Esophagus muscularis mucosa (tissue), 4 donors: ENCODE results near the gene PYGB. TPM values are rescaled to one million over a fixed set of nuclear protein-coding genes. Genes with fewer than 3 reads are reported as not detected.

Source experiments
- DNase-seq: peaks from one replicate; pipeline ENCODE4 v3.0.0-alpha.2; 2017; ENCODE audit errors: extremely low spot score
- H3K27ac ChIP-seq, 4 donors: fragments of 200-600 bp; sonication (generic); replicated peaks in 1 of 4; 1 replicate in 3 of 4; 2 replicates in 1 of 4; pipeline ENCODE4 v1.5.1; 2016 to 2019; ENCODE audit warnings: mild to moderate bottlenecking in 1 of 4
- H3K27me3 ChIP-seq, 4 donors: fragments of 200-600 bp; sonication (generic); one replicate each; pipeline versions ENCODE4 v1.5.1 to v1.6.0; 2016 to 2019
- H3K36me3 ChIP-seq, 4 donors: fragments of 200-600 bp; sonication (generic); one replicate each; pipeline ENCODE4 v1.5.1; 2016 to 2019
- H3K4me1 ChIP-seq, 4 donors: fragments of 200-600 bp; sonication (generic); one replicate each; pipeline ENCODE4 v1.5.1; 2016 to 2019
- H3K4me3 ChIP-seq, 4 donors: fragments of 200-600 bp; sonication (generic); 1 replicate in 2 of 4; 2 replicates in 2 of 4; pipeline ENCODE4 v1.5.1; 2016 to 2019; ENCODE audit warnings: mild to moderate bottlenecking in 4 of 4, moderate library complexity in 1 of 4
- H3K9me3 ChIP-seq, 4 donors: fragments of 200-600 bp; sonication (generic); 1 replicate in 3 of 4; 2 replicates in 1 of 4; pipeline ENCODE4 v1.5.1; 2016 to 2019
- CTCF ChIP-seq, 3 experiments: fragments of 200-600 bp in 2 of 3; fragments of 450-650 bp in 1 of 3; sonication (generic) in 2 of 3; IDR thresholded peaks; one replicate each; pipeline ENCODE4 v1.5.1; 2017 to 2019; ENCODE audit warnings: antibody characterized with exemption in 3 of 3, mild to moderate bottlenecking in 2 of 3, moderate library complexity in 1 of 3
- EP300 ChIP-seq: sonication (generic); formaldehyde crosslinking; IDR thresholded peaks from one replicate; pipeline ENCODE4 v1.6.1; 2017; ENCODE audit warnings: antibody characterized with exemption
- POLR2A ChIP-seq: fragments of 450-650 bp; IDR thresholded peaks from one replicate; pipeline ENCODE4 v1.6.1; 2017; ENCODE audit warnings: antibody characterized with exemption, moderate library complexity, mild to moderate bottlenecking, low read depth
- POLR2AphosphoS5 ChIP-seq, 2 donors: sonication (generic); formaldehyde crosslinking; IDR thresholded peaks; one replicate each; pipeline ENCODE4 v1.6.1; 2017; ENCODE audit warnings: antibody characterized with exemption in 2 of 2
- WGBS: methylation state at CpG from one replicate; pipeline ENCODE4 v1.1.5; 2018; 5-methylcytosine and 5-hydroxymethylcytosine counted together
- intact Hi-C: fragments of 100-400 bp; cut with DNase I; formaldehyde crosslinking; loops from one replicate; pipeline ENCODE4 v1.15.1; 2023
- total RNA-seq, 4 donors: library from RNA; depleted of rRNA; stranded (reverse); fragments of >200 nt; gene quantifications; one replicate each; pipeline versions ENCODE4 v1.1.0 to v1.2.1, GENCODE V29; 2016

PYGB gene
- total RNA-seq, 4 donors from 2014 or later = 398 to 632 (median 462) TPM

GRCh38 chr20:25214426-25214790, 33.5 kb upstream of the PYGB start:
- peaks cover 0 to 14% (median 3%) of the 10 kb centered on the region in 4 donors for H3K4me1 ChIP-seq
- H3K27me3 ChIP-seq = no peaks in the 10 kb centered on the region
- H3K36me3 ChIP-seq = peaks cover 74 to 99% (median 92%) of the 10 kb centered on the region in 4 donors
- H3K27ac ChIP-seq = no peak overlapping the region
- H3K9me3 ChIP-seq = no peaks in the 10 kb centered on the region
- no peak overlapping the region for H3K4me3 ChIP-seq
- intact Hi-C loops = no loop called here
- 83% methylated on average over 7 of the region's 7 CpGs for WGBS
- no peak for DNase-seq
- TF ChIP-seq POLR2AphosphoS5 (IDR thresholded peaks at IDR 0.05) = no peak
- no peak for TF ChIP-seq POLR2A
- no peak for TF ChIP-seq CTCF (IDR thresholded peaks at IDR 0.05)
- no peak for TF ChIP-seq EP300

GRCh38 chr20:25214819-25215218, 33.1 kb upstream of the PYGB start:
- Histone ChIP-seq H3K27ac (no peak overlapping the region), H3K9me3 (no peaks in the 10 kb centered on the region), H3K4me3 (no peak overlapping the region), H3K27me3 (no peaks in the 10 kb centered on the region), H3K4me1 (peaks cover 0 to 15% (median 4%) of the 10 kb centered on the region in 4 donors), H3K36me3 (peaks cover 73 to 100% (median 94%) of the 10 kb centered on the region in 4 donors)
- intact Hi-C loops = no loop called here
- TF ChIP-seq CTCF (IDR thresholded peaks at IDR 0.05) (no peak), POLR2A (no peak), POLR2AphosphoS5 (IDR thresholded peaks at IDR 0.05) (no peak), EP300 (no peak)
- whole genome bisulfite sequencing = 93% methylated on average over 7 of the region's 7 CpGs
- DNase-seq = no peak

GRCh38 chr20:25215521-25215920, 32.4 kb upstream of the PYGB start:
- H3K4me1 ChIP-seq = peaks cover 0 to 22% (median 10%) of the 10 kb centered on the region in 4 donors
- no peak for DNase-seq
- no peak overlapping the region for H3K4me3 ChIP-seq
- no peaks in the 10 kb centered on the region for H3K9me3 ChIP-seq
- peaks cover 67 to 100% (median 93%) of the 10 kb centered on the region in 4 donors for H3K36me3 ChIP-seq
- H3K27ac ChIP-seq = no peak overlapping the region
- 100% methylated on average over 2 of the region's 10 CpGs for WGBS
- H3K27me3 ChIP-seq = no peaks in the 10 kb centered on the region
- intact Hi-C loops = no loop called here
- no peak for TF ChIP-seq EP300
- TF ChIP-seq CTCF (IDR thresholded peaks at IDR 0.05) = no peak
- no peak for TF ChIP-seq POLR2A
- no peak for TF ChIP-seq POLR2AphosphoS5 (IDR thresholded peaks at IDR 0.05)

- TF ChIP-seq EP300 (no peak), POLR2A (no peak), CTCF (IDR thresholded peaks at IDR 0.05) (no peak), POLR2AphosphoS5 (IDR thresholded peaks at IDR 0.05) (no peak)
- DNase-seq = no peak
- intact Hi-C loops = no loop called here
- Histone ChIP-seq H3K27ac (peak overlapping the region in 1 of 4 donors; percentile 2), H3K36me3 (peaks cover 65 to 100% (median 92%) of the 10 kb centered on the region in 4 donors), H3K4me1 (peaks cover 3 to 30% (median 12%) of the 10 kb centered on the region in 4 donors), H3K27me3 (no peaks in the 10 kb centered on the region), H3K9me3 (no peaks in the 10 kb centered on the region), H3K4me3 (no peak overlapping the region)
- 88% methylated on average over 14 of the region's 16 CpGs for WGBS
These were observed 31.5 kb upstream of the PYGB start for GRCh38 chr20:25216199-25216945.
